ENCODE results near the gene CHRNA3.

DNA sequence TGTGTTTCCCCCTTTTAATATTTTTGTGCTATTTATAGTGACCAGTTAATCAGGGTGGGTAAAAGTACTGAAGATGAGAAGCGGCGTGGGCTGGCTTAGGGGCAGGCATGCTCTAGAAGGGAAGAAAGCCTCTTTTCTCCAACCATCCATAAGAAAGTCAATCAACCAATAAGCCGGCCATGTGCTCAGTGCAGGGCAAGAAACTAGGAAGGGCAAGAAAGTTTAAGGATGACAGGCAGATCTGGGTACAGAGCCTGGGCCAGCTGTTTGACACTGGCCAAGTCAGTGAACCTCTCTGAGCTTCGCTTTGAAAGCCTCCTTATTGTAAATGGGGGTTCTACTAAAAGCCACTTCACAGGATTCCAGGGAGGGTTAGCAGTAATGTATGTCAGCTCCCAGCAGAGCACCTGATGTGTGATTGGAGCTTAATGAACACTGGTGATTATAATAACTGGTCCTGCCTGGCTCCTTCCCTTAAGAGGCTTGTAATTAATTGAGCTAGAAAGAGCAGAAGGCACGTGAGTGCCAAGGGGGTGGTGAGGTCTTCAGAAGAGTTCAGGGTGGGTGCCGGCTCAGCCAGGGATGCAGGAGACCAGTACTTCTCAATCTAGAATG is 5.7 kb upstream of the CHRNA3 start:
- TF ChIP-seq, protein P1, sequence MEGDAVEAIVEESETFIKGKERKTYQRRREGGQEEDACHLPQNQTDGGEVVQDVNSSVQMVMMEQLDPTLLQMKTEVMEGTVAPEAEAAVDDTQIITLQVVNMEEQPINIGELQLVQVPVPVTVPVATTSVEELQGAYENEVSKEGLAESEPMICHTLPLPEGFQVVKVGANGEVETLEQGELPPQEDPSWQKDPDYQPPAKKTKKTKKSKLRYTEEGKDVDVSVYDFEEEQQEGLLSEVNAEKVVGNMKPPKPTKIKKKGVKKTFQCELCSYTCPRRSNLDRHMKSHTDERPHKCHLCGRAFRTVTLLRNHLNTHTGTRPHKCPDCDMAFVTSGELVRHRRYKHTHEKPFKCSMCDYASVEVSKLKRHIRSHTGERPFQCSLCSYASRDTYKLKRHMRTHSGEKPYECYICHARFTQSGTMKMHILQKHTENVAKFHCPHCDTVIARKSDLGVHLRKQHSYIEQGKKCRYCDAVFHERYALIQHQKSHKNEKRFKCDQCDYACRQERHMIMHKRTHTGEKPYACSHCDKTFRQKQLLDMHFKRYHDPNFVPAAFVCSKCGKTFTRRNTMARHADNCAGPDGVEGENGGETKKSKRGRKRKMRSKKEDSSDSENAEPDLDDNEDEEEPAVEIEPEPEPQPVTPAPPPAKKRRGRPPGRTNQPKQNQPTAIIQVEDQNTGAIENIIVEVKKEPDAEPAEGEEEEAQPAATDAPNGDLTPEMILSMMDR (IDR thresholded peaks at IDR 0.05 in 2 of 3, conservative IDR thresholded peaks at IDR 0.05 in 1 of 3; ENCODE audit: borderline replicate concordance in 1 of 3, insufficient read depth in 1 of 3, low read depth in 2 of 3, low read length in 2 of 3) = no peak
- TF ChIP-seq, protein P2, sequence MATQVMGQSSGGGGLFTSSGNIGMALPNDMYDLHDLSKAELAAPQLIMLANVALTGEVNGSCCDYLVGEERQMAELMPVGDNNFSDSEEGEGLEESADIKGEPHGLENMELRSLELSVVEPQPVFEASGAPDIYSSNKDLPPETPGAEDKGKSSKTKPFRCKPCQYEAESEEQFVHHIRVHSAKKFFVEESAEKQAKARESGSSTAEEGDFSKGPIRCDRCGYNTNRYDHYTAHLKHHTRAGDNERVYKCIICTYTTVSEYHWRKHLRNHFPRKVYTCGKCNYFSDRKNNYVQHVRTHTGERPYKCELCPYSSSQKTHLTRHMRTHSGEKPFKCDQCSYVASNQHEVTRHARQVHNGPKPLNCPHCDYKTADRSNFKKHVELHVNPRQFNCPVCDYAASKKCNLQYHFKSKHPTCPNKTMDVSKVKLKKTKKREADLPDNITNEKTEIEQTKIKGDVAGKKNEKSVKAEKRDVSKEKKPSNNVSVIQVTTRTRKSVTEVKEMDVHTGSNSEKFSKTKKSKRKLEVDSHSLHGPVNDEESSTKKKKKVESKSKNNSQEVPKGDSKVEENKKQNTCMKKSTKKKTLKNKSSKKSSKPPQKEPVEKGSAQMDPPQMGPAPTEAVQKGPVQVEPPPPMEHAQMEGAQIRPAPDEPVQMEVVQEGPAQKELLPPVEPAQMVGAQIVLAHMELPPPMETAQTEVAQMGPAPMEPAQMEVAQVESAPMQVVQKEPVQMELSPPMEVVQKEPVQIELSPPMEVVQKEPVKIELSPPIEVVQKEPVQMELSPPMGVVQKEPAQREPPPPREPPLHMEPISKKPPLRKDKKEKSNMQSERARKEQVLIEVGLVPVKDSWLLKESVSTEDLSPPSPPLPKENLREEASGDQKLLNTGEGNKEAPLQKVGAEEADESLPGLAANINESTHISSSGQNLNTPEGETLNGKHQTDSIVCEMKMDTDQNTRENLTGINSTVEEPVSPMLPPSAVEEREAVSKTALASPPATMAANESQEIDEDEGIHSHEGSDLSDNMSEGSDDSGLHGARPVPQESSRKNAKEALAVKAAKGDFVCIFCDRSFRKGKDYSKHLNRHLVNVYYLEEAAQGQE (IDR thresholded peaks at IDR 0.05; ENCODE audit: low read depth) = no peak
- TF ChIP-seq POLR2AphosphoS5 (IDR thresholded peaks at IDR 0.05; ENCODE audit: low read depth, low read length) = no peak
- no peak for TF ChIP-seq FOSL1 (IDR thresholded peaks at IDR 0.05; ENCODE audit: low read depth)
- TF ChIP-seq JUND (IDR thresholded peaks at IDR 0.05) = no peak
- no peak for TF ChIP-seq ZFX (IDR thresholded peaks at IDR 0.05)
- no peak for TF ChIP-seq CEBPB (IDR thresholded peaks at IDR 0.05; ENCODE audit: low read depth)
- no peak for TF ChIP-seq TCF7L2 (IDR thresholded peaks at IDR 0.05; ENCODE audit: borderline replicate concordance, extremely low read depth, insufficient read depth, insufficient read length)
- TF ChIP-seq EGR1 (IDR thresholded peaks at IDR 0.05; ENCODE audit: low read depth) = no peak
- TF ChIP-seq SIN3A (IDR thresholded peaks at IDR 0.05; ENCODE audit: low read depth) = no peak

Measured in HCT116 (cell line).